GF-D8 (cell line): ENCODE results near the gene QPRT.
"Not testable (repeated sequence)": the region's sequence is repeated elsewhere in the genome, so short reads cannot be mapped to it uniquely, and the experiment has no call there.

ENCODE experiments used
- DNase-seq: peaks from one replicate; lab custom pipeline; 2025; lab: John Stamatoyannopoulos, UW

The QPRT gene

GRCh38 chr16:29720703-29721102 is 41.7 kb downstream of the QPRT start:
- DNase-seq, result peak; percentile 80

GRCh38 chr16:29721167-29721879 is 42.3 kb downstream of the QPRT start:
- DNase-seq, result peak; percentile 77

- DNase-seq, result no peak
Measured at GRCh38 chr16:29726845-29727377, 47.9 kb downstream of the QPRT start.

GRCh38 chr16:29727452-29727851 is 48.5 kb downstream of the QPRT start:
- no peak for DNase-seq

GRCh38 chr16:29729116-29729521 is 50.1 kb downstream of the QPRT start:
- DNase-seq, result no peak

- DNase-seq, result no peak
Measured at GRCh38 chr16:29730649-29731048, 51.7 kb downstream of the QPRT start.

- DNase-seq, result not testable (repeated sequence)
Measured at GRCh38 chr16:29731768-29732601, 53.0 kb downstream of the QPRT start.

- DNase-seq, result no peak
Measured at GRCh38 chr16:29734786-29735185, 55.8 kb downstream of the QPRT start.

GRCh38 chr16:29736112-29736511 is 57.1 kb downstream of the QPRT start:
- DNase-seq, result no peak

- no peak for DNase-seq
Measured at GRCh38 chr16:29736764-29737163, 57.8 kb downstream of the QPRT start.

GRCh38 chr16:29737713-29738112 is 58.7 kb downstream of the QPRT start:
- no peak for DNase-seq

GRCh38 chr16:29738514-29738913 is 59.5 kb downstream of the QPRT start:
- no peak for DNase-seq

- DNase-seq, result not testable (repeated sequence)
Measured at GRCh38 chr16:29739927-29740629, 61.1 kb downstream of the QPRT start.

- not testable (repeated sequence) for DNase-seq
Measured at GRCh38 chr16:29740630-29741015, 61.6 kb downstream of the QPRT start.

- no peak for DNase-seq
Measured at GRCh38 chr16:29742683-29743275, 63.8 kb downstream of the QPRT start.

- DNase-seq, result no peak
Measured at GRCh38 chr16:29743475-29743826, 64.5 kb downstream of the QPRT start.

GRCh38 chr16:29743827-29744531 is 65.0 kb downstream of the QPRT start:
- DNase-seq, result no peak

GRCh38 chr16:29744541-29745101 is 65.6 kb downstream of the QPRT start:
- no peak for DNase-seq

- DNase-seq, result peak; percentile 63
Measured at GRCh38 chr16:29745121-29745852, 66.3 kb downstream of the QPRT start.

GRCh38 chr16:29745853-29746345 is 66.9 kb downstream of the QPRT start, which contains the start of gene C16orf54:
C16orf54 (minus strand) TSS chr16:29745990; CDS start chr16:29744951, 1,039 bp downstream.
- DNase-seq, result peak; percentile 97
